Activated CD4-positive, alpha-beta T cell treated with anti-CD3 and anti-CD28 coated beads for 24 hours (primary cell): ENCODE measurements around the gene KCNMA1.

Experiments
- DNase-seq, 2 donors: peaks; one replicate each; pipeline ENCODE4 v3.0.0-alpha.2; 2020; ENCODE audit warnings: low read depth in 2 of 2

Gene KCNMA1

GRCh38 chr10:76990561-76990960 lies 647.0 kb downstream of the KCNMA1 start:
- DNase-seq, result no peak

DNA sequence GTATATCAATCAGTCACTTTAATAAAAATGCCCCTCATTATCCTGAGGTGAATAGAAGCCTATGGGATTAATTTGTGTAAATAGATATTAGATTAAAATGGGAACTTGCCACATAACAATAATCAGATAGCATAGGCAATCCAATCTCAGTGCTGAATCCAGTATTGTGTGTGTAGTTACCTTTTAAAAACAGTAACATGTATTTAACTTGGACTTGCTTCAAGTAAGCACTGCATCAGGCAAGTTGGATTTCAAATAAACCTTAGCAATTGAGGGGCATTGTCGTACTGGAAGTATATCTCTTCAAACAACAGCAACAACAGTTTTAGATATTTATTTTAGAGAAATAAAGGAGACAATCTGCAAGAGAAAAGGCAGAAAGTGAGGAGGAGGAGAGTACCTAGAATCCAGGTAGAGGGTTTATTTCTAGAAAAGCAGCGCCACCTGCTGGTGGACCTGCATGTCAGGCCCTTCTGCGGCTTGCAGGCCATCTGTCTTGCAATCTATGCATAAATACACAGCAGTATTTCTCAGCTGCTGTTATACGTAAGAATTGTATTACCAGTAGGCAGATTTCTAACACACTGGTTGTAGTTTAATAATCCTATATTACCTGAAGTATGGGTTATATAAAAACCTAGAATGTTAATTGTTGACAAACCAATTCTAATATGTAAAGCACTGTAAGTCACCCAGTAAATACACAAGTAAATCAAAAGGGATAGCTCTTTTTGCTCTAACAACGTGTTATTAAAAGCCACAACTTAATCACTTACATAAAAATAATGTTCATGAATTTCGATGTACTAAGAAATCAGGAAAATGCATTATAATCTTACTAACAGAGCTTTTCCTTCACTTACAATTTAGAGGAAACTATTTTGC lies 652.8 kb downstream of the KCNMA1 start:
- peak; percentile 53 to 55 for DNase-seq

DNA sequence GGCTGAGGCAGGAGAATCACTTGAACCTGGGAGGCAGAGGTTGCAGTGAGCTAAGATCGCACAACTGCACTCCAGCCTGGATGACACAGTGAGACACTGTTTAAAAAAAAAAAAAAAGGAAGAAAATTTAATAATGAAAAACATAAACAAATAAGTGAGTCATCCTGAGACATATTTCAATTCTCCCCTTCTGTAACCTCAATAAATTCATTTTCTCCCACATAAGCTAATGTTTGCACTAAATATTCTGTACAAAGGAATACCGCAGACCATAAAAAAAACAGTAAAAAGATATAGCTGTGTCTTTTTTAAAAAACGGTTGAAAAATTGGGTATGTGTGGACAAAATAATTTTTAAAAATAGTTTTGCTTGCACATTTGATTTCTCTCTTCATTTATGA lies 654.0 kb downstream of the KCNMA1 start:
- DNase-seq, result no peak

DNA sequence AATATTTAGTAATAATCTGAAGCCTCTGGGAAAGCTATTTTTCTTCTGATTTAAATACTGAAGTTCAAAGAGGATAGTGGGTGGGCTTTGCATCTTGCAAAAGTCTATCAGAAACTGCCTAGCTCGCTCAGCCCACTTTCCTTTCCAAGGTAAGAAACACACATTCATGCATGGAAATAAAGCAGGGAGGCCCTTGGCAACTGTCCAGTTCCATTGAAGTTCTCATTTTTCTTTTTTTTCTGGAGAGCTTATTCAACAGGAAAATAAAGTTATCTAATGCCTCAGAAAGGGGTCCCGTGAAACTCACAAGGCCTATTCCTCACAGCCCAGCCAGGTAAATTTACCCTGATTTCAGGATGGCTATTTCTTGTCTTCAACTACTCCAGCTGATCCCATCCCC lies 654.9 kb downstream of the KCNMA1 start:
- DNase-seq, result no peak

GRCh38 chr10:76981251-76981650 lies 656.4 kb downstream of the KCNMA1 start:
- DNase-seq, result no peak

DNA sequence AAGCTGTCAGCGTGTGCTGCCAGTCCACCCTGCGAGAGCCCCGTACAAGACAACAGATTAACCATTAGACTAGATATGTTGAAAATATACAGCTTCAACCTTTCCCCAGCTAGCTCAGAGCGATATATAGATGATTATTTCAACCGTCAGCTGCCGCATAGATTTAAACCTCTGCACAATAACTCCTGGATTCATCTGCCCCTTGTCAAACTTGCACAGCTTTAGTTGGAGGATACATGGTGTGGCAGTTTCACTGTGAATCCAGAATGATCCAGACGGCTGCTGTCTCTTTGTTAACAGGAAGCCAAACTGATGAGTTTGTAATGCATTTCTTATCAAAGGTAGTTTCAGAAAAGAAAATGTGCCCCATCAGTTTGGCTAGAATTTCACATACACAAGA lies 659.7 kb downstream of the KCNMA1 start:
- no peak for DNase-seq

DNA sequence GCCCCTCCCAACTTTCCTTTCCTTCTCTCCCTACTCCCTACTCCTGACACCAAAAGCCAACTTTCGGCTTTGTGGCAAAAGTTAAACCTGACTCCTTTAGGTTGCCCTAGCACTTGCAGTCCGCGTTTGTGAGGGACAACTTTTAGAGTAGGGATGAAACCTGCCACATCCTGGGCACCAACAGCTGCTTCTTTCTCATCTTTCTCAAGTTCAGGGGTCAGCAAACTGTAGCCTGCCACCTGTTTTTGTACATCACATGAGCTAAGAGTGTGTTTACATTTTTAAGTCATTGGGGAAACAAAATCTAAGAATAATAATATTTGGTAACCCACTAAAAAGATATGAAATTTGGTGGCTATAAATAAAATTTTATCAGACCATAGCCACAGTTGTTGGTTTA lies 660.6 kb downstream of the KCNMA1 start:
- no peak for DNase-seq

DNA sequence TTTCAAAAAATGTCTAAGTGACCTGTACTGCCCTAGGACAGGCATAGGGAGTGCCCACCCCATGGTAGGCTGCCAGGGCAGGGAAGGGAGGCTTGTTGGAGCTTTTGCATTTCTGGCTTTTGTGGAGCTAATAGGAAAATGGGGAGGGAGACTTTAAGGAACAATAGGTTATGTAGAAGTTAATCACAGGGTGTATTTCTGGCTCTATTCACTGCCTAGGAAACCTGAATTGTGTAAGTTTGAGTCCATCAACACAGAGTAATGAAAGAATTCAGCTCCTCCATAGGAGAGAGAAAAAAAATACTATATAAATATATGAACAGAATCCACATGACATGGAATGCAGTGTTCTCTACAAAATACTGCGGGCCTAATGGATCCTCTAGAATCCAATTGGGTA lies 661.5 kb downstream of the KCNMA1 start:
- no peak for DNase-seq

DNA sequence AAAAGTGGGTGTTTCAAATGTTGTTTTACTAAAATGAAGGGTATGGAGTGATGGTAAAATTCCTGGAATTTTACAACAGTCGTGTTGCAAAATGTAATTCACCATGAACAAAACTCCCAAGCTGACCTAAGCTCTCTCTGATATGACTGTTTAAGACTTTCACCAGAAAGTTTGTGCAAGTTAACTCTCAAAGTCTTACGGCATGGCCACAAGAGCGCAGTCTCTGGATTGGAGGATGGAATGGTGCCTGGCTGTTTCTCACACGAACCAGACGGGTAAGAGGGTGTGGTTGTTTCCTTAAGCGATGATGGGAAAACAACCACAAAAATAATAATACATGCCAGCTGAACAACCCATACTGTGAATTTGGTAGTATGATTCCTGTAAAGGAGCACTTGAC lies 662.5 kb downstream of the KCNMA1 start:
- no peak for DNase-seq

DNA sequence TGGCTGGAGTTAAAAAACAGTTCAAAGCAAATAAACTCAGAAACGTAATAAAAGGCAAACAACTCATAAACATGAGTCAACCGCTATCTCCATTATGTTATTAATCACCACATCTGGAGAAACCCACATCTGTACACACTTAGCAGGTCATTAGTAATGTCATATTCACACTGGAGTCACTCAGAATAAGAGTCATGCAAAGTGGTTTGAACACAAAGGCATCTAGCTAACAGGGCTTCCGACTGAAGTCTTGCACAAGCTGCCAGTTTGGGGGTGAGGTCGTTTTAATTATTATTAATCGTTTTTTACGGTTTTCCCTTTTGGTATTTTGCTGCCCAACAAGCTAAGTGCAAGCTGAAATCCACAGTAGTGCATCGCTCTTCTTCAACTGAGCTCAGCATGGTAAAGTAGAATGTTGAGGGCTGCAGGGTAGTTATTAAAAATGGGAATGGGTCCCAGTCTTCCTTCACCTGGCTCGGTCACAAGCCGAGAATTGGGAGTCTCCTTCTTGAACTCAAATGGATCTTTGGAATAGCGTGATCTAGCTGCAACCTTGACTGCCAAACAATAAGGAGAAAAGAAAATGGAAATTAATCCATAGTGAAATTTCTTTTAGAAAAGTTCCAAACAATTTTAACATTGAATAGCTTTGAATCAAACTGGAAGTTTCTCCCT lies 663.5 kb downstream of the KCNMA1 start:
- DNase-seq, result no peak

- no peak for DNase-seq
Observed at GRCh38 chr10:76973091-76974016, 664.3 kb downstream of the KCNMA1 start.

GRCh38 chr10:76972541-76972940 lies 665.1 kb downstream of the KCNMA1 start:
- no peak for DNase-seq

GRCh38 chr10:76971547-76972170 lies 665.9 kb downstream of the KCNMA1 start:
- DNase-seq, result no peak

DNA sequence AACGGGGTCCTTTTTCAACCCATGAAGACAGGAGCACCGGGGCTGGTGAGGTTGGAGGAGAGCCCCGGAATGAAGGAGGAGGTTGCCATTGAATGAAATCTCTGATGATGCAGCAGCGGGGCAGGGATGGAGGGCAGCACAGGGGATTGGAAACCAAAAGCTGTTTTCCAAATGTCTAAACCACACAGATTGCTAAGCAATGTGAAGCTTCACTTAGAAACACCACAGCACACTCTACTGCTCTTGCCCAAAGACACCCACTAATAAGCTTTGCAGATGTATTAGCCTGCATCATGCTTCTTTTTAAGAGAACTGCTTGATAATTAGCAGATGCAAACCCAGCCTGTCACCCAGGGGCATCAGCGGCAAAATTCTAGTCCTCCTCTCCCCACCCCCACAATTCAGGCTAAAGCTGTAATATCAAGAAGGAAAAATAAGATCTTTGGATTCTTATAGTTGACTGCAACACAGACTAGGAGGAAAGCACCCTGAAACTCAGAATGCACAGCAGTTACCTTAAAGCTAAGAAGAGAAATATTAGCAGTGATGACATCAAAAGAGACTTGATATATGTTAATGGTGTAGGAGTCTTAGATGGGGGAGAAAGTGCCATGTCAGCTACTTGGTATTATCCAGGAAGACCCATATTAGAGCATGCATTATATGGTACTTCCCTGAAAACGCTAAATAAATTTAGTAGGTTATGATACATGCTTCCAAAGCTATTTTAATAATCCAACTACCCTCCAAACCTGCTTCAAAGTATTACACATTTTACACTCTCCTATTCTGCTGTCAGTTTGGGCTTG lies 666.7 kb downstream of the KCNMA1 start:
- DNase-seq, result no peak

- DNase-seq, result no peak
Observed at GRCh38 chr10:76969366-76969948, 668.2 kb downstream of the KCNMA1 start.

GRCh38 chr10:76968483-76968882 lies 669.1 kb downstream of the KCNMA1 start:
- DNase-seq, result no peak

DNA sequence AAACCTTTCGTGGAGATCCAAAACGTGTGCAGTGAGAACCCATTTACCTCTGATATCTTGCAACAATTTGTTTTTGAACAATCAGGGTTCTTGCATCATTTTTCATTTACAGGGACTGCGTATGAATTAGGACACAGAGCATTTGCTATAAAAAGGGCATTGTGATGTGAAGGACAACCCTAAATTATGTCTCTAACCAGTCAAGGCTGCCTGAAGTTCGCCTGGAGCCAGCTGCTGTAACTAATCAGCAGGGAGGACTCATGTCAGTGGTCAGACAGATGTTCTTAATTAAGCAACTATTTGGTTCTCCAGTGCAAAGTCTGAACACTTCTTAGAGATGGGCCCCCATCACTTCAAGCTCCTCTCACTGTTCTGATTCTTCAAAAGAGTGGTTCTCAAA lies 674.8 kb downstream of the KCNMA1 start:
- no peak for DNase-seq

- no peak for DNase-seq
Observed at GRCh38 chr10:76961841-76962240, 675.8 kb downstream of the KCNMA1 start.

DNA sequence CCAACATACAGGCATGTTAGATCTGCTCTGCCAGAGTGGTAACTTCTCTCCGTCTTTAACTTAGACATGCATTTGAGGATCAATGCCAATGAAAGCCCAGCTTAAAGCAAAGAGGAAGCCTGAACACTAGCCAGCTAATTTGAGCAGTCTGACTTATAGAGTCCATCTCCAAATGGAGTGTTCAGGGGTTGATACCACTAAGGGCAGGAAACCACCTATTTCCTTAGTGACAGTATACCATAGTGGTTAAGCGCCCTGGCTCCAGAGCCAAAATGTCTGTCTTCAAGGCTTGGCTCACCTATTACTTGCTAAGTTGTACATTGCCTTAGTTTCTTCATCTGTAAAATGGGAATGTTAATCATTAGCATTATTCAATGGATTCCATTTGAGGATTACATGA lies 678.5 kb downstream of the KCNMA1 start:
- DNase-seq, result no peak

GRCh38 chr10:76954838-76955237 lies 682.8 kb downstream of the KCNMA1 start:
- no peak for DNase-seq
